Measurements from ENCODE around the gene UBE2C.

DNA sequence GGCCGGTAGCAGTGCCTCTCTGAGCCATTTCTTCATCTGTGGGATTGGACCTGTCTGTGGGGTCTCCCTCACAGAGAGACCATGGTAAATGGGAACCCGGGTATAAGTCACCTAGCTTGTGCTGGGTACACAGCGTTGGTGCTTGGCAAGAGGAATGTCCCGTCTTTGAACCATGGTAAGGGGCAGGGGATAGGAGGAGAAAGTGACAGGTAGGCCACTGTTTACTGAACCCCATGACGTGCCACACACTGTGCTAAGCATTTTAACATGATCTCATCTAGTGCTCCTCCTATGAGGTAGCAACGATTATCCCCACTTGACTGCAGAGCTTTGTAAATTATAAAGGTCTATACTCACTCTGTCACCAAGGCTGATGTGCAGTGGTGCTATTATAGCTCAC is 15.3 kb downstream of the UBE2C start:
- TF ChIP-seq, protein P1, sequence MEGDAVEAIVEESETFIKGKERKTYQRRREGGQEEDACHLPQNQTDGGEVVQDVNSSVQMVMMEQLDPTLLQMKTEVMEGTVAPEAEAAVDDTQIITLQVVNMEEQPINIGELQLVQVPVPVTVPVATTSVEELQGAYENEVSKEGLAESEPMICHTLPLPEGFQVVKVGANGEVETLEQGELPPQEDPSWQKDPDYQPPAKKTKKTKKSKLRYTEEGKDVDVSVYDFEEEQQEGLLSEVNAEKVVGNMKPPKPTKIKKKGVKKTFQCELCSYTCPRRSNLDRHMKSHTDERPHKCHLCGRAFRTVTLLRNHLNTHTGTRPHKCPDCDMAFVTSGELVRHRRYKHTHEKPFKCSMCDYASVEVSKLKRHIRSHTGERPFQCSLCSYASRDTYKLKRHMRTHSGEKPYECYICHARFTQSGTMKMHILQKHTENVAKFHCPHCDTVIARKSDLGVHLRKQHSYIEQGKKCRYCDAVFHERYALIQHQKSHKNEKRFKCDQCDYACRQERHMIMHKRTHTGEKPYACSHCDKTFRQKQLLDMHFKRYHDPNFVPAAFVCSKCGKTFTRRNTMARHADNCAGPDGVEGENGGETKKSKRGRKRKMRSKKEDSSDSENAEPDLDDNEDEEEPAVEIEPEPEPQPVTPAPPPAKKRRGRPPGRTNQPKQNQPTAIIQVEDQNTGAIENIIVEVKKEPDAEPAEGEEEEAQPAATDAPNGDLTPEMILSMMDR (IDR thresholded peaks at IDR 0.05; ENCODE audit: low read depth, low read length) = no peak
- TF ChIP-seq EZH2phosphoT487 (IDR thresholded peaks at IDR 0.05; ENCODE audit: low read depth) = no peak
